Activated T-cell treated with anti-CD3 and anti-CD28 coated beads, Interleukin-2, amount 50 U/mL, for 48 hours (primary cell): Measurements from ENCODE around the gene CNIH3.
"Not testable (repeated sequence)": the region's sequence is repeated elsewhere in the genome, so short reads cannot be mapped to it uniquely, and the experiment has no call there.

Experiments
- DNase-seq, 2 experiments: peaks; one replicate each; pipeline ENCODE4 v3.0.0-alpha.2; 2020

The CNIH3 gene

GRCh38 chr1:224644553-224645154, 28.5 kb downstream of the CNIH3 start:
- DNase-seq, result peak; percentile 65 to 70

GRCh38 chr1:224647449-224647848, 31.3 kb downstream of the CNIH3 start:
- no peak for DNase-seq

- no peak for DNase-seq
These were observed 34.2 kb downstream of the CNIH3 start for GRCh38 chr1:224650290-224650689.

GRCh38 chr1:224651188-224651587, 35.1 kb downstream of the CNIH3 start:
- DNase-seq, result no peak

- DNase-seq, result no peak
These were observed 40.3 kb downstream of the CNIH3 start for GRCh38 chr1:224656392-224656791.

- DNase-seq, result no peak
These were observed 44.0 kb downstream of the CNIH3 start for GRCh38 chr1:224660074-224660473.

- no peak for DNase-seq
These were observed 46.8 kb downstream of the CNIH3 start for GRCh38 chr1:224662870-224663269.

GRCh38 chr1:224665016-224665415, 48.9 kb downstream of the CNIH3 start:
- no peak for DNase-seq

GRCh38 chr1:224666078-224666477, 50.0 kb downstream of the CNIH3 start:
- DNase-seq, result no peak

- DNase-seq, result no peak
These were observed 50.8 kb downstream of the CNIH3 start for GRCh38 chr1:224666913-224667312.

GRCh38 chr1:224668984-224669383, 52.9 kb downstream of the CNIH3 start:
- DNase-seq, result no peak

GRCh38 chr1:224669403-224669802, 53.3 kb downstream of the CNIH3 start:
- DNase-seq, result no peak

GRCh38 chr1:224670506-224670905, 54.4 kb downstream of the CNIH3 start:
- DNase-seq, result no peak

GRCh38 chr1:224671076-224671475, 55.0 kb downstream of the CNIH3 start:
- DNase-seq, result no peak

- DNase-seq, result no peak
These were observed 57.0 kb downstream of the CNIH3 start for GRCh38 chr1:224673141-224673540.

GRCh38 chr1:224675590-224675989, 59.5 kb downstream of the CNIH3 start:
- DNase-seq, result no peak

GRCh38 chr1:224676551-224676950, 60.4 kb downstream of the CNIH3 start:
- no peak for DNase-seq

GRCh38 chr1:224678168-224678567, 62.1 kb downstream of the CNIH3 start:
- DNase-seq, result no peak

- no peak for DNase-seq
These were observed 63.5 kb downstream of the CNIH3 start for GRCh38 chr1:224679606-224680005.

GRCh38 chr1:224681816-224682215, 65.7 kb downstream of the CNIH3 start:
- DNase-seq, result no peak

GRCh38 chr1:224683936-224684335, 67.8 kb downstream of the CNIH3 start:
- no peak for DNase-seq

- DNase-seq, result no peak
These were observed 68.9 kb downstream of the CNIH3 start for GRCh38 chr1:224684979-224685425.

GRCh38 chr1:224686140-224686539, 70.0 kb downstream of the CNIH3 start:
- DNase-seq, result not testable (repeated sequence)

GRCh38 chr1:224687465-224687864, 71.3 kb downstream of the CNIH3 start:
- DNase-seq, result no peak

GRCh38 chr1:224689374-224689773, 73.3 kb downstream of the CNIH3 start:
- no peak for DNase-seq
